GM21390 (cell line): ENCODE results near the gene GTPBP3.

ENCODE experiments used
- ATAC-seq: cut with Tn5 transposase; IDR thresholded peaks from one replicate; pipeline ENCODE4 v1.9.1; 2021; ENCODE audit not compliant: unreplicated experiment

The GTPBP3 gene

GRCh38 chr19:17380426-17381138, 43.2 kb downstream of the GTPBP3 start:
- ATAC-seq = no peak

- no peak for ATAC-seq
These were observed 48.7 kb downstream of the GTPBP3 start for GRCh38 chr19:17385878-17386611.

GRCh38 chr19:17389288-17389687, 51.9 kb downstream of the GTPBP3 start:
- ATAC-seq = no peak

DNA sequence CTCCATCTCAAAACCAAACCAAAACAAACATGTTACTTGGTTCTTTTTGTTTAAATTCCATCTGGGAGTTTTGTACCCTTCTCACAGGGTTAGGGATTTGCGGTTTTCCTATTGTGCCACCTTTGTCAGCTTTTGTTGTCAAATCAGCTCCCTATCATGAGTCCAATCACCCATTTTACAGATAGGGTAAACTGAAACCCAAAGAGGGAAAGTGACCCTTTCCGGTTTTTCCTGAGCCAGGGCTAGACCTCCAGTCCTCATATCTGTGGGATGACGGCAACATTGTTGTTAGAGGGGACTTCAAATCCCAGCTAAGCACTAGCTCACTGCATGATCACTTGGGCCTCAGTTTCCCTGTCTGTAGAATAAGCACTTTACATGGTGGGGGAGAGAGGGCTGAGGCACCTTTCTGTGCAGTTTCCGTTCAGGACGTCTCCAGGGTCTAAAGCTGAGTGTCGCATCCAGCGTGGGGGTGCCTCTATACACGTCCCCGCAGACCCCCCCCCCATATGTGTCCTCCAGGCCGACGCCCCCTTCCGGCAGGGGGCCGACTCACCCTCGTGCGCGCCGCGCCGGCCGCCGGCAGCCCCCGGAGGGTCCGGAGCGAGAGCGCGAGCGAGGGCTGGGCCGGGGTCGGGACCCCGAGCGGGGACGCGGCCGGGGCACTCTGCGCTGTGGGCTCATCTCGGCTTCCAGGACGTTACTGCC, 52.8 kb downstream of the GTPBP3 start:
- ATAC-seq = no peak

GRCh38 chr19:17390665-17391370, 53.5 kb downstream of the GTPBP3 start:
- peak; percentile 83 for ATAC-seq

DNA sequence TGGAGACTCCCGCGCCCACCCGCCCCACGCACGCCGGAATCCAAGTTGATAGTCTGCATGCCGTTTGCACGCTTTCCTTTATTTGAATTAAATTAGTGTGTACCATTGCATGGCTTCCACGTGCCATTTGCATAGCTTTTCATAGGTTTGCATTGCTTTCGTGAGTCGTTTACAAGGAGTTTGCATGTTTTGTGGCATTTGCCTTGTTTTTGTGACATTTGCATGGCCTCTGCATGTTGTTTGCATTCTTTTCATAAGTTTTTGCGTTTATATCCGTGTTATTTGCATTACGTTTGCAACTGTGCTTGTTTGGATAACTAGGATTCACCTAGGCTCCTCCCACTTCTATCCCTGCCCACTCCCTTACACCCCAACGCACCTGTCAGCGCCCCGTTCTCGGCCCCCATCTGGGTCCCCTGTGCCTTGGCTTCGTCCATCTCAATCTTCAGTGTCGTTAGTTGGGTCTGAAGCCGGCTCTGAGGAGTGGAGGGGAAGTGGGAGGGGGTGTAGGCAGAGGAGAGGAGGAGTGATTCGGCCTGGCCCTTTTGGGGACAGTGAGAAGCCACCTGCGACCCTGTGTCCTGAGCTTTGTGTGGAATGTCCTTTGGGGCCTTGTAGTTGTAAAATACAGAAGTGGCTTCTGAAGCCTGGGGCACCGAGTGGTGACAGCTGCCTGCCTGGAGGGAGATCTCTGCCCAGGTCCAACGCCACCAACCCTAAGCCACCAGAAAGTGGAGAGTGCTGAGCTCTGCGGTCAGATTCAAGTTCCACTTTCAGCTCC, 54.2 kb downstream of the GTPBP3 start:
- ATAC-seq = no peak
